Activated CD8-positive, alpha-beta memory T cell treated with anti-CD3 and anti-CD28 coated beads, Interleukin-2, amount 50 U/mL, for 1 hour (primary cell): Measurements from ENCODE around the gene SORCS2.

Source experiments
- DNase-seq: peaks from one replicate; pipeline ENCODE4 v3.0.0-alpha.2; 2020; ENCODE audit errors: extremely low read depth

The SORCS2 gene

DNA sequence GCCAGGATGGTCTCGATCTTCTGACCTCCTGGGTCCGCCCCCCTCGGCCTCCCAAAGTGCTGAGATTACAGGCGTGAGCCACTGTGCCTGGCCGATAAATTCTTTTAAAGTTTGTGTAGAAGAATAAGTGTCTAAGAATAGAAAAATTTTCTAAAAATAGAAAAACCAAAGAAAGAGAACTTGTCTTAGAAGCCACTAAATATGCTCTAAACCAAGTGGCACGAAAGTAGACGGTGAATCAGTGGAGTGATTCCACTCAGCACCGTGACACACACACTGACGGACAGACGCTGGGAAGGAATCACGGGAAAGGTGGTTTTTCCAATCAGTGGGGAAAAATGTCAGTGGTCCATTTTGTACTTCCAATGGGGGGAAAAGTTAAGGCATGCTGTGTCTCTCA lies 315.0 kb downstream of the SORCS2 start:
- DNase-seq = no peak

DNA sequence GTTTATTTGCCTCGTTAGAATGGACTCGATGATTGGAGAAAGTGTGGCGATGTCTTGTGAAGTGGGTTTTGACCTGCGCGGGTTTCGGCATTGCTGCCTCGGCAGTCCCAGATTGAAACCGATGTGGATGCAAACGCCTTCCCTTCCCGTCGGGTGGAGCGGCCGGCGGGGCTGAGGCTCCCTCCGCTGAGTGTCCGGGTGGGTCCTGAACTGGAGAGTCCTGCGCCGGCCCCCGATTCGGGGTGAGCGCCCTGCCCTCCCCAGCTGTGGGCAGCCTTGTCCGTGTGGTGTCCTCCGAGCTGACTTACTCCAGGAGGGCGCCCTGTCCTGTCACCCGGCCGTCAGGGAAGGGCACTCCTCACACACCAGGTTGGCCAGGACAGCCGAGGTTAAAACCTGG lies 317.7 kb downstream of the SORCS2 start:
- DNase-seq = no peak

- DNase-seq = no peak
Measured at GRCh38 chr4:7510538-7510937, 318.2 kb downstream of the SORCS2 start.

- DNase-seq = no peak
Measured at GRCh38 chr4:7511525-7511924, 319.2 kb downstream of the SORCS2 start.

- DNase-seq = no peak
Measured at GRCh38 chr4:7512428-7512827, 320.1 kb downstream of the SORCS2 start.

DNA sequence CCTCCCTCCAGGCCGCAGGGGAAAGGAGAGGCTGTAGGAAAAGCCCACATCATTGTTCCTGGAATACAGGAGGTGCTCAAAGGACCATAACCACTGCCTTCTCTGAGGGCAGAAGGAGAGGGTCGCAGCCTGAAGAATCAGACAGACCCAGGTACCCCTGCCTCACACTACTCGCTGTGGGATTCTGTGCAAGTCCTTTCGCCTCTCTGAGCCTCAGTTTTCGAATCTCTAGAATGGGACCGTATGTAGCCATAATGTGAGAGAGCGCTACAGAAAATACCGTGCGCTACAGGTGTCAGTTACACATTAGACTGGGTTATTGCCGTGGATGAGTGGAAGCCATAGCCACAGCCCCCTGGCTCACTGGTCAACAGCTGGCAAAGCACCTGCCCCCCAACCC lies 320.6 kb downstream of the SORCS2 start:
- DNase-seq = no peak

DNA sequence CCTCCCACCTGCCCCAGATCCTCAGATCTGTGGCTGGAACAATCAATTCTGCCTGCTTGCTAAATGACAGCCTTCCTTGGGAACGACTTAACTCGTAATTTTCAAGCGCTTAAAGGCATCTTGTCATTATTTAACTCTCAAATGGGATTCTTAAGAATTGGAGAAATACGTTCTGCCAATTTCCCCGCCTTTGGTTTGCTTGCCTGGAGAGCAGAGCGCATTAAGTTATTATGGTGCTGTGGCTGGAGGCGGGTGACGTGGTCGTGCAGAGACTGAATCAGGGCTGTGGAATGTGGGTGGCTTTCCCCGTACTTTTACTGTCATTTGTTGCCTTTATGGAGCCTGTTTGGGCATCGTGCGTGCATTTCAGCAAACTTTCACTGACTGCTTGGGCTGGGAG lies 321.3 kb downstream of the SORCS2 start:
- no peak for DNase-seq

DNA sequence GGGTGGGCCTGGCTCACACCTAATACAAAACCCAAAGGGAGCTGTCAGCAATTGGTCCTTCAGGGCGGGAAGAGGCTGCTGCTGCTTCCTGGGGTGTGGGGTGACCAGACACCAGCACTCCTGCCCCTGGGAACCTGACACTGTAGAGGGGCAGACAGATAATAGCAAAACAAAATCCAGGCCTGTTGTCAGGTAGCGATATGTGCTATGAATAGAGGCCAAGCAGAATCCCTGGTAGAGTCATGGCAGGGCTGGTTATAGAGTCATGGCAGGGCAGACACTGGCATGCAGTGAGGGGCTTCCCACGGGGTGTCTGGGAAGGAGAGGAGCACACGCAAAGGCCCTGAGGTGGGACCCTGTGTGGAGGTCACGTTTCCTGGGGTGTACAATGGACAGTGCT lies 321.9 kb downstream of the SORCS2 start:
- no peak for DNase-seq

GRCh38 chr4:7514789-7515188 lies 322.5 kb downstream of the SORCS2 start:
- DNase-seq = no peak

DNA sequence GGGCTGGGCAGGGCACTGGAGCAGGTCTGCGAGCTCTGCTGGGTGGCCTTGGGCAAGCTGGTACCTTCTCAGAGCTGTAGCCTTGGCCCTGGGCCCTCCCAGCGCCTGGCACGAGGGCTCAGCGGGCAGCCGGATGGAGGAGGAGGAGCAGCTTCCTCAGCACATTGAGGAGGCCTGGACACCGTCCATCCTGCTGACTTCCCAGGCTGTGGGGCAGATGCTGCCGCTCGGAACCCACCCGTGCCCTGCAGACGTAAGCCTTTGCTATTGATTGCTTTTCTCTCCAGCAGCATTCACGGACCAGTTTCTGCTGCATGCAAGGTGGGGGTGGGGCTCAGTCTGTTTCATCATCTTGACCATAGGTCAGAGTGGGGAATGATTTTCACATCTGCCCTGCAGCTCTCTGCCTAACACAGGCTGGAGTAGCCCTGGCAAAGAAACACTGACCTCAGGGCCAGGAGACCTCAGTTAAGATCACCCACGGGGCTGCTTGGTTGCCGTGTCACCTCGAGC lies 323.1 kb downstream of the SORCS2 start:
- DNase-seq = no peak

DNA sequence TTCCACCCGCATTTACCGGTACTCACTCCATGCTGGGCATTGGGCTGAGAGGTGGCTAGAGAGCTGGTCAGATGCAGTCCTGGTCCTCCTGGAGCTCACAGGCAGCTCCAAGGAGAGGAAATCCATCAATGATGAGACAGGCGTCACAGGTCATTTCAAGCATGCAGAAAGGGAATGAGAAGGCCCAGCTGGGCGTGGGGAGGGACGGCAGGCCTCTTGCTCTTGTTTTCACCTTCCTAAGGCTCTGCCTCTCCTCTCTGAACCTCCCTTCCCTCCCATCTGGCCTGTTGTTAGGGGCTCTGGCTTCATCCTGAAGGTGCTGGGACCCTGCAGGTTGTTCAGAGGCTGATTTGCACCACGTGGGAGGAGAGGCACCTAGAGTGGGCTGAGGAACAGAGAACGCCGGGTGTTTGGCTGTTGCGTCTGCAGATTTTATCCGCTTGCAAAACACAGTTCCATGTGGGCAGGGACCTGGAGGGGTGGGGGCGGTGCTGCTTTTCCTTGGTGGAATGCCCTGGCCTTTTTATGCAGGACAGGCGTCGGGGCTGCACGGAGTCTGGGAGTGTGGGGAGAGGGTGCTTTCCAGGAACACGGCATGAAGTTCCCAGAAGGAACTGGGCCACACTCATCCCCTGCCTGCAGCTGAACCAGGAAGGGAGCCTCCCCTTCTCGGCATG lies 323.9 kb downstream of the SORCS2 start:
- DNase-seq = no peak

GRCh38 chr4:7516773-7517144 lies 324.4 kb downstream of the SORCS2 start:
- no peak for DNase-seq

DNA sequence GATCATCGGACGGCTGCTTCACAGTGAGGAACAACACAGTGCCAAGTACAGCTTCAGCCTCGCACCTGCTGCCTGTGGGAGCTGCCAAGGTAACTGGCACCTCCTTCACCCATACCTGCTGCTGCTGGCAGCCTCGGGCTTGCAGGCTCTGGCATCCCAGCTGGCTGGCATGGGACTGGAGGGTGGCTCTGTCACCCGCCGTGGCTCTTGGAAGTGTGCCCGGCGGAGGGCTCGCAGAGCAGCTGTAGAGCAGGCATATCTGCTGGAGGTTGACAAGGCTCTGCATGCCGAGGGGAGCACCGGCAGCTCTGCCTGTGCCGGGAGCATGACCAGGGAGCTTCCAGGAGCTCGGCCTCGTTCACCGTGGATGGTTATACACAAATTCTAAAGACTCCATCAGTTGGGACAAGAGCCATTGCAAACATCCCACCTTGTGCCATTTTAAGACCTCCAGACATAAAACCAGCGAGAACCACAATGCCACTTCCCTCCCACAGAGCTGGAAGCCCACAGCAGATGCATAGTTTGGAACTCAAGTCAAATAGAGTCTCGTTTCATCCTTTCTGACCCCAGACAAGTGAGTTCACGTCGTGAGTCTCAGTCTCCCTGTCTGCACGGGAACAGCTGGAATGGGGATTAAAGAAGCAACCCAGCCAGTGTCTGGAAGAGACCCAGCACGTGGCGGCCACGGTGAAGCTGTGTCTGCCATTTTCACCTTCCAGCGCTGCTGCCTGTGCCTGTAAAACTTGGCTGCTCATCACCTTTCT lies 326.7 kb downstream of the SORCS2 start:
- DNase-seq = no peak

DNA sequence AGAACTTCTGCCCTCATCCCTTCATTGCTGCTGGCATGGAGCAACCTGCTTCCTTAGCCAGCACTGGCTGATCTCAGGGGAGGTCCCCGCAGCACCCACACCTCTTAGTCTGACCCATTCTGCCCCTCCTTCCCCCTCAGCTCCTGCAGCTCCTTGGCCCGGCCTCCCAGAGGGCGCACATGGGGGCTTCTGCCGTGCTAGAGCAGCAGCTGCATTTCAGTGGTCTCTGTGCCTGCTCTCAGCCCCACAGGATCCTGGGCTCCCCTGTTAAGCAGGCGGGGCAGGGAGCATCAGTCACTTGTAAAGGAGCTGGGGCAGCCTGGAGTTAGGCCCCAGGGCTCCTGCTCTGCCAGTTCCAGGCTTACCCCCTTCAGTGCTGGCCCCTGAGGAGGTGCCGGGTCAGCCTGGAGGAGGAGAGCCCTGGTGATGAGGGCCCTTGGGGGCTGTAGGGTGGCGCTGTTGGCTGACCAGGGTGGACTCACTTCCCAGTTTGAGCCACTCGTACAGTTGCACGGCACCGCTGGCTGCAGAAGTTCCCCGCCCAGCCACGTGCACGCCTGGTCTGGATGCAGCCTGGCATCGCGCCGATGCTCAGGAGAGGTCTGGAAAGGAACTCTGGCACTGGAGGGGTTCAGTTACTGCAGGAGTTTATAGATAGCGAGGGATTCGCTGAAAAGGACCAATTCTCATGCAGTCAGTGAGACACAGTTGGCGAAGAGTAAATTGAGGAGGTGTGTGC lies 327.5 kb downstream of the SORCS2 start:
- DNase-seq = no peak

DNA sequence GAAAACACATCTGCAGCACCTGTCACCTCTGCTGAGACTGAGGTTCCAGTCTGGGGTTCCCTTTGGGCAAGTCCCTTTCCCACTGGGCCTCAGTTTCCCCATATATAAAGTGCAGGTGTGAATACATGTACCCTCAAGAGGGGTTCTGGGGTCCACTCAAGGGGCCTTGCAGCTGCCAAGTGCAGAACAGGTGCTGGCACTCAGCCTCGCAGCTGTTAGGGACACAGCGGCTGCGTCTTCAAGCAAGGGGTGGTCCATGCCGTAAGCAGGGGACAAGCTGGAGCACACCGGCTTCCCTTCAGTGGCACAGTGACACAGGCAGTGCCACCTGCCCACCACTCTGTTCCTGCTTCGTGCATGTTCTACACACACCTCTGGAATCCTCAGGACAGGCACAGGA lies 329.3 kb downstream of the SORCS2 start:
- no peak for DNase-seq

GRCh38 chr4:7522452-7523220 lies 330.3 kb downstream of the SORCS2 start:
- DNase-seq = no peak

GRCh38 chr4:7523526-7523925 lies 331.2 kb downstream of the SORCS2 start:
- DNase-seq = no peak

- DNase-seq = no peak
Measured at GRCh38 chr4:7524064-7524682, 331.8 kb downstream of the SORCS2 start.

DNA sequence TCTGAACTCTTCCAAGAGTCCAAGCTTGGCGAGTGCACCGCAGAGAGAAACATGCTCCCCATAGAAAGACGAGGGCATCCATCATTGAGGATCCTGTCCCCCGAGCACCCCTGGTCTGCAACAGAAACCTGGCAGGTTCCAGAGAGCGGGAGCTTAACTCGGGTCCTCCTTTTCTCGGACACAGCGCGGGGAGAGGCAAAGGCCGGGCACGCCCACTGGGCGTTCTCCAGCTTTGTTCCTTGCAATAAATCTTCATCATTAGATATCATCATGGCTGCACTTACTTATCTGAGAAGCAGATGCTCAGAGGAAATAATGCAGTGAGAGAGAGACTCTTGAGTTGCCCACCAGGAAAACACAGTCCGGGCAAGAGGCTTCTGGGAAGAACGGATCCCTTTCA lies 332.5 kb downstream of the SORCS2 start:
- no peak for DNase-seq

DNA sequence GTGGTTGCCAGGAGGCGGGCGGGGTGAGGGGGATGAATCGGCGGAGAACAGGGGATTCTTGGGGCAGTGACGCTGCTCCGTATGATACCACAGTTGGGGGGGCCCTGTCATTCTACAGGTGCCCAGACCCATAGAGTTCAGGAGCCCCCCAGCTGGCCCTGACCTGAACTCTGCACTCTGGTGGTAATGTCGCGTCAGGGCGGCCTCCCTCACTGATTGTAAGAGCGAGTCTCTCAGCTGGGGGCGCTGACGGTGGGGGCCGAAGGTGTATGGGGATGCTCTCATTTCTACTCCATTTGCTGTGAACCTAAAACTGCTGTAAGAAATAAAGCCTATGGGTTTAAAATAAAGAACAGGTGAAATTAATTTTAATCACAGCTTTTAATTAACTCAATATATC lies 334.2 kb downstream of the SORCS2 start:
- DNase-seq = no peak

DNA sequence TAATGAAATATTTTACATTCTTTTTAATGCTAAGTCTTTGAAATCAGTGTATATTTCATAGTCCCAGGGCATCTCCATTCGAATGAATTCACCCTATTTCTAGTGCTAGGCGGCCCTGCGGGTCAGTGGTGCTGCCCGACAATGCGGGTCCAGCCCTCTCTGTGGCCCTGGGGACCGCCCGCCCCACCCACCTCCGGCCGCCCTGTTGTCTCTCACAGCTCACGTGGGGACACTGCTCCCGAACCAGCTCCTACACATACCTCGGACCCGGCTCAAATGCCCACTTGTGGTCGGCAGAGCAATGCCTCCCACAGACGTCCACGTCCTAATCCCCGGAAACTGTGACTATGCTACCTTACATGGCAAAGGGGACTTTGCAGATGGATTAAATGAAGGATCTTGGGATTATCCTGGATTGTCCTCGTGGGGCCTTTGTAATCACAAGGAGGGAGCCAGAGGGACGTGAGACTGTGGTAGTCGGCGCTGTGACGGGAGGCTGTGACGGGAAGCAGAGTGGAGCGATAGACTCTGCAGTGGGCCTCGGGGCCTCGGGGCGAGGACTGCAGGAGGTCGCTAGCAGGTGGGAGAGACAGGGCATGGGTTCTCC lies 334.7 kb downstream of the SORCS2 start:
- no peak for DNase-seq
